Fibroblast of skin of right biceps (primary cell): ENCODE data around the gene COX6B2.
"Not testable (repeated sequence)": the region's sequence is repeated elsewhere in the genome, so short reads cannot be mapped to it uniquely, and the experiment has no call there.

Experiments
- DNase-seq: peaks from one replicate; pipeline ENCODE4 v3.0.0-alpha.2; 2013

Gene COX6B2

GRCh38 chr19:55354698-55355212, at the start of gene COX6B2:
Gene COX6B2, minus strand, starts transcription at chr19:55354719. Its CDS starts 198 bp downstream, at chr19:55354521.
- DNase-seq: no peak

- DNase-seq: no peak
These were observed 48.0 kb upstream of the COX6B2 start for GRCh38 chr19:55402509-55402908.

- DNase-seq: not testable (repeated sequence)
These were observed 46.9 kb upstream of the COX6B2 start for GRCh38 chr19:55401390-55401789.

- DNase-seq: no peak
These were observed 46.0 kb upstream of the COX6B2 start for GRCh38 chr19:55400281-55401087.

- DNase-seq: no peak
These were observed 43.8 kb upstream of the COX6B2 start for GRCh38 chr19:55398200-55398925.

- DNase-seq: no peak
These were observed 38.6 kb upstream of the COX6B2 start for GRCh38 chr19:55392820-55393761.

GRCh38 chr19:55391702-55392615, 37.4 kb upstream of the COX6B2 start:
- DNase-seq: peak; percentile 30

GRCh38 chr19:55391191-55391670, 36.7 kb upstream of the COX6B2 start:
- DNase-seq: no peak

- no peak for DNase-seq
These were observed 36.0 kb upstream of the COX6B2 start for GRCh38 chr19:55390461-55390880.

GRCh38 chr19:55389386-55390317, 35.1 kb upstream of the COX6B2 start:
- no peak for DNase-seq

GRCh38 chr19:55387736-55388497, 33.4 kb upstream of the COX6B2 start:
- no peak for DNase-seq

GRCh38 chr19:55386493-55386971, 32.0 kb upstream of the COX6B2 start:
- no peak for DNase-seq

GRCh38 chr19:55385724-55386492, 31.4 kb upstream of the COX6B2 start, which contains the start of gene RPL28:
Gene RPL28, plus strand, starts transcription at chr19:55385932. Its CDS starts 426 bp downstream, at chr19:55386358.
- DNase-seq: peak; percentile 98

- peak; percentile 95 for DNase-seq
These were observed 30.6 kb upstream of the COX6B2 start for GRCh38 chr19:55384920-55385723.

- DNase-seq: no peak
These were observed 29.8 kb upstream of the COX6B2 start, which contains the start of gene TMEM238 for GRCh38 chr19:55384131-55384919. Gene TMEM238, minus strand, starts transcription at chr19:55384292. Its CDS starts 33 bp downstream, at chr19:55384259.
